ENCODE results near the gene MRPS25.
A peak's percentile ranks its signal among the peaks of the same experiment; 100 is the strongest.

MRPS25 gene

GRCh38 chr3:15064835-15065549 is at the start of gene MRPS25:
TSS of gene MRPS25 (minus strand) at chr3:15065315. CDS start at chr3:15065194, 121 bp downstream.
- FAIRE-seq, result no peak

DNA sequence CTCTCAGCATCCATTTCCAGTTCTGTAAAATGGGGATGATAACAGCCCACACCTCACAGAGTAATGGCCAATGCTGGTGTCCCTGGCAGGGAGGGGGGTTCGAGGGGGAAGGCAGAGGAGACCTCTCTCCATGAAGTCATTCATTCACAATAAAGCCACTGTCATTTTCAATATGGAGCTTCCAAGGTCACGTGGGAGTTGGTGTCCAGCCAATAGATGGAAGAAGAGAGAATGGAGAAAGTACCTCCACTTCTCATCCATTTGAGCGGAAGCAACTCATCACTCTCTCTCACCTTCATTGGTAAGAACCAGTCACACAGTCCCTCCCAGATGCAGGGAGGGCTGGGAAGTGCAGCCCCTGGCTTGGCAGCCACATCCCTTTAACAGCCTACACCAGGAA is 48.8 kb upstream of the MRPS25 start:
- FAIRE-seq, result no peak

DNA sequence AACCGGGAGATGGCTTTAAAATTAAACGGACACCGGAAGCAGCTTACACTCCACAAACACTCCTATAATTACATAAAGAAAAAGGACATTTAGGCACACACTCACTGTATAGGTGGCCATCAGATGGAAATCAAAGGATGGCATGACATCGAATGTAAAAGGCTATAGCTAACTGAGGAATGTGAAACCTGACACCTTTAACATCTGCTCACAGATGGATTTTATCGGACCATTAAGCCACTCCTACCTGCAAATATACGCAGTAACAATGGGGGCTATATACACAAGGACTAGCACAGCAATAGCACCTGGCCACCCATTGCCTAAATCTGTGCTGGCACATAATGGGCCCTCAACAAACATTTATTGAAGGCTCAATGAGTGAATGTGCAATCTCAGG is 48.4 kb upstream of the MRPS25 start:
- no peak for FAIRE-seq

DNA sequence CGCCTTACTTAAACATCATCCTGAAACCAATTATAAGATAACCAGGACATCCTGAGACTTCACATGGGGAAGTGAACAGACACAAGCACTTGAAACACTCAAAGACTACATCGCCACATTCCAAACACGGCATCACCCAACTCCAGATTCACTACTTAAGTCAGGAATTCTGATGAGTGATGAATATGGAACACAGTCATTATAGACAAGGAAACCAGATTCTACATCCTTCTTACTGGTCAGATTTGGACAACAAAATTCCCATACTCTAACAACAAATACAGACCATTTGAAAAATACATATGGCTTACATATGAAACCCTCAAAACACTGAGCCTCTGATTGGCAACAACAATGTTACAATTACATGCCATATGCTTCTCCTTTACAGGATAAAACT is 46.9 kb upstream of the MRPS25 start:
- FAIRE-seq, result no peak

GRCh38 chr3:15110206-15110605 is 45.1 kb upstream of the MRPS25 start:
- FAIRE-seq, result no peak

DNA sequence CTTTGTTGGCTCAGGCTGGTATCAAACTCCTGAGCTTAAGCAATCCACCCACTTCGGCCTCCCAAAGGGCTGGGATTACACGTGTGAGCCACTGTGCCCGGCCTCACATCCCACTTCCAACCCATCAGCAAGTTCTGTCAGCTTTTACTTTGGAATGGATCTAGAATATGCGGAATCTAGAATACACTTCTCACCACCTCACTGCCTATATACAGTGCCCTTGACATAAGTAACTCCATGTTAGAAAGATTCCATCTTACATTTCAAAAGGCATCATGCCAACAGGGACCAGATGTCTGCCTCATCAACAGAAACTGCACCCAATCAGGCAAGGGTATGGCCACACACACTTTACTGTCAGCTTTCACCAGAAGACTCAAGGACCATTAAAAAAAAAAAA is 43.8 kb upstream of the MRPS25 start:
- FAIRE-seq, result no peak

DNA sequence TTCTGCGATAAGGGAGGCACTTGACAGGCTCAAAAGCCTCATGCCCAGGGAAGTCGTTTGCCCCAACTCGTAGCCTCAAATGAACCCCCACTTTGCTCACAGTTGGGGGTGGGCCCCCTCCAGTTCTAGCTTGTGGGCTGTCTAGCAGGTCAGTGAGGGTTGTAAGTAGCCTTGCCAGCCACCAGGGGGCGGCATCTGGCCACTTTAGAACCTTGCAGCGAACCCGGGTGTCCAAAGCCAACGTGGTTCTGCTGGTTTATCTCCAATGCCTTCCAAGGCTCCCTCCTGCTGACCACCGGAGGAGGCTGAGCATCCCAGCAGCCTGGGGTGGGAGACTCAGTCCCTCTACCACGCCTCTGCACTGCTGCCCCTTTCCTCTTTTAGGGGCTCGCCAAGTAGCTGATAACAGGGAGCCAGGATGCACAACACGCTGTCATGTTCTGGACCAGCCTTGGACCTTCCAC is 43.0 kb upstream of the MRPS25 start:
- no peak for FAIRE-seq

DNA sequence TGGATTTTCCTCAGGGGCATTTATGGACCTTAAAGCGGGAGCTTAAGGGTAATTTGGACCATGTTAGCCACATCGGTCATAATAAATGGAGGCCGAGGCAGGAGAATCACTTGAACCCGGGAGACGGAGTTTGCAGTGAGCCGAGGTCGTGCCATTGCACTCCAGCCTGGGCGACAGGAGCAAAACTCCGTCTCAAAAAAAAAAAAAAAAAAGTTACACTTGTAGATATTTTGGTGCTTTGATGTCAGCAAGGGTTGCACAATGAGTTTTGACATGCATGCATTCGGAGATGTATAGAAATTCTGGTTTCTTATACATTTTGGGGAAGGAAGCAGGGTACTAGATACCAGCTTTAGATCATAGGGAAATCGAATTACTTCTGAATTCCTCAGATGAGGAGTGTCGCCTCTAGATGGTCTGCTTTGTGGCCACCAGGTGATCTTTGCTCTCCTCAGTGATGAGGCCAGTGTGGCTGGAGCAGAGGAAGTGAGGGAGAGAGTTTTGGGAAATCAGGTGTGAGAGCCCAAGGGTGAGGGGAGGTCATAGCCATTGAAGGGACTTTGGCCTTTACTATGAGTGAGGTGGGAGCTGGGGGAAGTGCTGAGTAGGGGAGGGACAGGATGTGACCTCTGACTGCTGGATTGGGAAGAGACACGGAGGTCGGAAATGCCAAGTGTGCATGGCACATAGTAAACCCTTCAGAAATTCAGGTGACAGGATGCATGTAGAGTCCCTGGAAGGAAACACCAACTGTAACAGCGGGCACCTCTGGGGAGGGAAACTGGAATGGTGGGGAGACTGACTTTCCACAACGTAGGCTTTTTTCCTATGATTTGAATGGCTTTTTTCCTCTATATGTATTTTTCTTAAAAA is 42.2 kb upstream of the MRPS25 start:
- FAIRE-seq, result no peak

GRCh38 chr3:15102836-15103235 is 37.7 kb upstream of the MRPS25 start:
- FAIRE-seq, result no peak

- no peak for FAIRE-seq
These were observed 37.1 kb upstream of the MRPS25 start for GRCh38 chr3:15102256-15102655.

DNA sequence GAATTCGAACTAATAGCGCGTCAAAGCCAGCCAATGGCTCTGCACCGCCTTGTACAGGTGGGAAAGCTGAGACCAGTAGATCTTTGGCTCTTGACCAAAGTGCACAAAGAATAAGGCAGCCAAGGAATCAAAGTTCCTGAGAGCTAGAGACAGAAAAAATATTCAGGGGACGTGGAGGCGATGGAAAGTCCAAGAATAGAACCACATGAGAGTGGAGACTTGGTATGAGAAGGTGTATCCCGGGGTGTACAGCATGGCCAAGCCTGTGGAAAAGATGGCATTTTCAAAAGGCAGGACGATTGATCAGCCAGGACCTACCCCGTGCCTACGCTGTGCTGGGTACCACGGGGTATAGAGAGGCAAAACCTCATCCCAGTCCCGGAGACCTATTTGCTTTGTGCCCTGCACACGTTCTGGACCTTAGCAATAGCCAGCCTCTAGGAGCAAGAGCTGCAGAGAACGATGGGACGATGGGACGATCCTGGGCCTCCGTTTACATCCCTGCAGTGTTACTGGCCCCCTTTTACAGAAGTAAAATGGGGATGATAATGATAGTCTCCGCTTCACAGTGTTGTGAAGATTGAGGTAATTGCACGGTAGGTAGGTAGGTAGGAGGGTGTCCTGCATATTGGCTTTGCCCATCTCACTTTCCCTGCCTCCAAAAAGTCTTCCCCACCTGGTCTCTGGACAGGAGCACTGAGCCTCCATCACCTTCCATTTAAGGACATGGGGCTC is 34.4 kb upstream of the MRPS25 start:
- FAIRE-seq, result no peak

DNA sequence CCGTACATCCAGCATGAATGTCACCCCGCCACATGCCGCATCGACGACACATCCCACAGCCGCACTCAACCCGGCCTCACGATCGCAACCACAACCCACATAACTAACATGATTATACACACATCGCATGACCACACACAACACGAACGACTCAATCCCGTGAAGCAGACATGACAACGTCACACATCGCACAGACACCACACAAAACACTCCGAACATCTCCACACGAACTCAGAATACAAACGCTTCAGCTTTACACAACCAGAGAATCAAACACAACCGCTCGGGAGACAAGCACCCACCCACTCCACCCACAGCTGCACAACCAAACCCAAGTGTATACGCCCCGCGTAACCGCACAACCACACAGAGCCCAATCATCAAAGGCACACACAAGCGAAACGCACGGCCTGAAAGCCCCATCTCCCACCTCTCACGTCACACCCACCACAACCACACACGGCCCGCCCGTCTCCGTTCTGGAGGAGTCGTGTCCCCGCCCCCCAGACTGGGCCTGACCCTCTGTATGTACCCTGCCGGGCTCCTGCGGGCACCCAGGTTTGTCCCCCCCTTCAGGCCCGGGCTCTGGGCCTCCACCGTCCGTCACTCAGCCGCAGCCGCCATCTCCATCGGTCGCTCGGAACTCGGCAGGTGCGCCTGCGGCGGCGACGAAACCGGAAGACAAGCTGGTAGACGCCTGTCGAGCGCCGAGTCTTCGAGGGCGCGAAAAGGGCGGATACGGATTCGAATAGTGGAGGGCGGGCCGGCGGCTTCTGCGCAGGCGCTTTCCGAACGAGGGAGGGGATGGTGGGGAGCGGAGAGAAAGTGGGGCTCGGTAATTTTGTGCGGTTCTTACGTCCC is 33.6 kb upstream of the MRPS25 start, which contains the start of gene RBSN:
Gene RBSN (minus strand): TSS at position 646 of the 861 bp plus-strand sequence. CDS start 3,028 bp downstream, outside the sequence.
- peak; percentile 87 for FAIRE-seq

- no peak for FAIRE-seq
These were observed 32.8 kb upstream of the MRPS25 start for GRCh38 chr3:15097891-15098290.

DNA sequence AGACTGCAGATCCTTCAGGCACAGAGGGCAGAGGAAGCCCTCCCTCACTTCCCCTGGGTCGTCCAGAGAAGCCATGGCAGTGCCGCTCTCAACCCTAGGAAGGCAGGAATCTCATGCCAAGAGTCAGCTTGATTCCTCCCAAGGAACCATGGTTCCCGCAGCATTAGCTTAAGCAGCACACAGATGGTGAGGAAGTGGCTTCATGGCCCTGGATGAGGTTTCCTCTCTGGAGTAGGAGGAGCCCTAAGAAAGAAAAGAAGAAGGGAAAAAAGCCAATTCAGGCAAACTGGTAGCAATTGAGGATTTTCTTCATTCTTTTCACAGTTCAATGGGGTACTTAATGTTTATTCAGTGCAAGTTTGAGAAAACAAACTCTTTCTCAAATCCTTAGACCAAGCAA is 30.9 kb upstream of the MRPS25 start:
- FAIRE-seq, result no peak

DNA sequence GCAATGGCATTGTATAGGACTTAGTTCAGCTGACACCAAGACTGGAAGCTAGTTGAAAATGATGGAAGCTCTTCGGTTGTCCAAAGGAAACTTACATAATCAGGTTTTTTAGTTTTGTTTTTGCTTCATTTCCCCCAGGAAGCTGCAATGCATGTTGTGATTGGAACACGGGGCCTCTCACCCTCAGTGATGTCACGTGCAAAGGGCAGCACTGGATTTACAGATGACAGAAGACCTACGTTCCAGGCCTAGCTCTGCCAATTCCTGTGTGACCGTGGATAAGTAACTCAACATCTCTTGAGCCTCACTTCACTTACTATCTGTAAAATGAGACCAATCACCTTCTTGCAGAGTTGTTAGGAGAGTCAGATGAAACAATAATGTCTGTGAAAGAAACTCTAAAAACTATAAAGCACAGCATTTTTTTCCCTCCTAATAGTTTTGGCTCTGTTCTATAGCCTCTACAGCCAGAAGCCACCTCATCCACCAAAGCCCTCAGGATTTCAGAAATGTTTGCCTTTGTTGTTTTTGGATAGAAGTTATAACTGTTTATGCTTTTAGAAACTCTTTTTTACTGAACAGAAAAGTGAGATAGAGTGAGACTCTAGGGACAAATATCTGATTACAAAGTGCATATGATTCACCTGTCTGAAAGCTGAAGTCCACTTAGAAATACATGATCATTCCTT is 29.2 kb upstream of the MRPS25 start:
- no peak for FAIRE-seq

GRCh38 chr3:15092686-15093085 is 27.6 kb upstream of the MRPS25 start:
- no peak for FAIRE-seq

- FAIRE-seq, result no peak
These were observed 26.5 kb upstream of the MRPS25 start for GRCh38 chr3:15091575-15091974.

- FAIRE-seq, result no peak
These were observed 24.1 kb upstream of the MRPS25 start for GRCh38 chr3:15089201-15089600.

GRCh38 chr3:15086699-15087098 is 21.6 kb upstream of the MRPS25 start:
- no peak for FAIRE-seq

GRCh38 chr3:15086263-15086662 is 21.1 kb upstream of the MRPS25 start:
- no peak for FAIRE-seq

- no peak for FAIRE-seq
These were observed 18.1 kb upstream of the MRPS25 start for GRCh38 chr3:15083252-15083651.
